ENCODE data around the gene ARHGEF26.

DNA sequence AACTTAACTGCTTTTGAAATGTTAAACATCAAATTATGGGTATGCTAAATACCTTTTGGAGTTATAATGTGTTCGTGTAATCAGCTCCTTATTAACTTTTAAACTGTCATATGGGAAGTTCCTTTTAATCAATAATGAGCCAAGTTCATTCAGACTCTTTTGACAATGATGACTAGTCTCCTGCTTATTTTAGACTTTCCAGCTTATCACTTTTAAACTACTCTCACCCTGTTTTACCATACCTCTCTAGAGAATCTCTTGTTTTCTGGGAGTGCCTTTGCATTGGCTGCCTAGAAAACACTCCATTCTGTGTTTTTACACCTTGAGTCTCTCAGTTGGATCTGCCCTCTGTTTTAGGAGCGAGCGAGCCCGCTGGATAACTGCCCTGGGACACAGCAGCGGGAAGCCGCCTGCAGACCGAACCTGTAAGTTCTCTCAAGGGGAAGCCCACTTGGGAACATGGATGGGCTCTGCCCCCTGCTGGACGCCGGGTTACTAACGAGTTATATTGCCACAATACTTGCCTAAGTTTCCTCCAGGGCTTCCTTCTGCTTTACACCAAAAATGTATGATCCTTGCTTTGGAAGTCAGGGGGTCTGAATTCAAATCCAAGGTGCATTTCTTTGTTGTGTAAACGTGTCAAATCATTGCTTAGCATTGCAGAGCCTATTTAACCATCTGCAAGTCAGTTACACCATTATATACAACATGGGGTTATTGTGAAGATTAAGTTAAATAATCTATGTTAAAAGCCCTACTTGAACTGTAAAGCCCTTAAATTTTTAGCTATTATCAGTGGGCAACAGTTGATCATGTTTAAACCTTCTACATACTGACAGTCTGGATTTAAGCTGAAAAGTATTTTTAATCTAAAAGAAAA lies 131.8 kb downstream of the ARHGEF26 start:
- TF ChIP-seq SPI1 (IDR thresholded peaks at IDR 0.05; ENCODE audit: low read depth, low read length) (no peak), POLR2A (IDR thresholded peaks at IDR 0.05; ENCODE audit: low read depth, low read length) (no peak), PAX5 (IDR thresholded peaks at IDR 0.05; ENCODE audit: insufficient read depth, low read length, severe bottlenecking) (no peak), POLR2AphosphoS5 (IDR thresholded peaks at IDR 0.05; ENCODE audit: low read depth, low read length) (no peak)
